M059J (cell line): ENCODE data around the gene EFTUD2. TPM values are rescaled to one million over a fixed set of nuclear protein-coding genes. Genes with fewer than 3 reads are reported as not detected.
"Not testable (repeated sequence)": the region's sequence is repeated elsewhere in the genome, so short reads cannot be mapped to it uniquely, and the experiment has no call there.

Source experiments
- DNase-seq: peaks from one replicate; pipeline ENCODE4 v3.0.0-alpha.2; 2012; ENCODE audit warnings: low read depth
- total RNA-seq: library from RNA; depleted of rRNA; stranded (reverse); fragments of >200 nt; shearing (Covaris generic); gene quantifications from 2 replicates; pipeline ENCODE4 v1.2.3, GENCODE V29; 2014; rRNA removed

Gene EFTUD2
- total RNA-seq, 1 experiment from 2014 or later: 157 TPM

- not testable (repeated sequence) for DNase-seq
These were observed 90.4 kb downstream of the EFTUD2 start for GRCh38 chr17:44808656-44809388.

GRCh38 chr17:44808156-44808555, 91.1 kb downstream of the EFTUD2 start:
- DNase-seq: no peak

- no peak for DNase-seq
These were observed 91.5 kb downstream of the EFTUD2 start for GRCh38 chr17:44807817-44808155.

- DNase-seq: no peak
These were observed 92.0 kb downstream of the EFTUD2 start for GRCh38 chr17:44807093-44807816.

GRCh38 chr17:44804302-44805089, 94.7 kb downstream of the EFTUD2 start:
- no peak for DNase-seq

GRCh38 chr17:44801880-44802279, 97.4 kb downstream of the EFTUD2 start:
- no peak for DNase-seq

Other genes starting within 250 kb of the EFTUD2 start
- not detected in 2 replicates for gene MEIOC, start 243.0 kb downstream of the EFTUD2 start, total RNA-seq
- gene CCDC43, start 209.7 kb downstream of the EFTUD2 start, total RNA-seq: 23.5 and 26.1 TPM in 2 replicates
- gene DBF4B, start 190.8 kb downstream of the EFTUD2 start, total RNA-seq: 9.2 and 17.1 TPM in 2 replicates
- 0.12 TPM in 1 of 2 replicates, not detected in the other for gene ADAM11, start 140.5 kb downstream of the EFTUD2 start, total RNA-seq
- 7.6 and 19.5 TPM in 2 replicates for gene GJC1, start 69.2 kb downstream of the EFTUD2 start, total RNA-seq
- not detected in 2 replicates for gene HIGD1B, start 51.6 kb downstream of the EFTUD2 start, total RNA-seq
- not detected in 2 replicates for gene GFAP, start 16.1 kb upstream of the EFTUD2 start, total RNA-seq
- 4.9 and 10.6 TPM in 2 replicates for gene KIF18B, start 48.3 kb upstream of the EFTUD2 start, total RNA-seq
- 14.7 and 21.4 TPM in 2 replicates for gene C1QL1, start 68.9 kb upstream of the EFTUD2 start, total RNA-seq
- gene DCAKD, start 152.2 kb upstream of the EFTUD2 start, total RNA-seq: 19.2 and 22.2 TPM in 2 replicates
- gene NMT1, start 161.9 kb upstream of the EFTUD2 start, total RNA-seq: 83.4 and 95.0 TPM in 2 replicates
- gene PLCD3, start 233.1 kb upstream of the EFTUD2 start, total RNA-seq: 31.2 and 36.3 TPM in 2 replicates
- gene ACBD4, start 236.2 kb upstream of the EFTUD2 start, total RNA-seq: 1.5 and 3.7 TPM in 2 replicates
- 3.4 and 8.0 TPM in 2 replicates for gene HEXIM1, start 249.0 kb upstream of the EFTUD2 start, total RNA-seq